Fibroblast of lung (primary cell): ENCODE measurements around the gene DNAAF6. TPM values are rescaled to one million over a fixed set of nuclear protein-coding genes. Genes with fewer than 3 reads are reported as not detected.

ENCODE experiments used
- DNase-seq, 2 donors: peaks; one replicate each; pipeline versions ENCODE4 v3.0.0 to v3.0.0-alpha.2; 2010; ENCODE audit warnings: low read depth in 2 of 2
- H2AFZ ChIP-seq: 2 replicates; pipeline ENCODE4 v1.5.1; 2012; ENCODE audit warnings: low read length, control low read depth, inconsistent platforms
- H3K27ac ChIP-seq: 2 replicates; pipeline ENCODE4 v1.5.1; 2011; ENCODE audit warnings: low read length, control low read depth; ENCODE audit not compliant: insufficient read depth
- H3K27me3 ChIP-seq: 2 replicates; pipeline ENCODE4 v1.5.1; 2011; ENCODE audit warnings: mild to moderate bottlenecking, low read length; ENCODE audit not compliant: control insufficient read depth, insufficient read depth
- H3K36me3 ChIP-seq: 2 replicates; pipeline ENCODE4 v1.5.1; 2011; ENCODE audit warnings: low read length; ENCODE audit not compliant: control insufficient read depth, insufficient read depth
- H3K4me1 ChIP-seq: 2 replicates; pipeline ENCODE4 v1.5.1; 2011; ENCODE audit warnings: low read length; ENCODE audit not compliant: control insufficient read depth, insufficient read depth; ENCODE audit errors: extremely low read depth
- H3K4me2 ChIP-seq: 2 replicates; pipeline ENCODE4 v1.5.1; 2011; ENCODE audit warnings: low read length, control low read depth; ENCODE audit not compliant: insufficient read depth; ENCODE audit errors: extremely low read depth
- H3K4me3 ChIP-seq, 4 experiments: fragments of 200-600 bp in 1 of 4; sonication (generic) in 1 of 4; replicated peaks in 1 of 4; 2 replicates each; pipeline ENCODE4 v1.5.1; 2011 to 2016; ENCODE audit warnings: low read length in 4 of 4, low read depth in 3 of 4, mild to moderate bottlenecking in 3 of 4, control low read depth in 2 of 4, inconsistent platforms in 1 of 4, mixed read lengths in 1 of 4; ENCODE audit not compliant: insufficient read depth in 1 of 4; ENCODE audit errors: control extremely low read depth in 1 of 4
- H3K79me2 ChIP-seq: 2 replicates; pipeline ENCODE4 v1.5.1; 2012; ENCODE audit warnings: mild to moderate bottlenecking, low read length, inconsistent platforms; ENCODE audit not compliant: control insufficient read depth, insufficient read depth
- H3K9ac ChIP-seq: 2 replicates; pipeline ENCODE4 v1.5.1; 2011; ENCODE audit warnings: mild to moderate bottlenecking, low read length, control low read depth; ENCODE audit not compliant: insufficient read depth
- H3K9me3 ChIP-seq: 2 replicates; pipeline ENCODE4 v1.5.1; 2012; ENCODE audit warnings: low read depth, low read length; ENCODE audit not compliant: control insufficient read depth, insufficient read depth
- H4K20me1 ChIP-seq: 2 replicates; pipeline ENCODE4 v1.5.1; 2011; ENCODE audit warnings: low read length; ENCODE audit not compliant: control insufficient read depth, insufficient read depth; ENCODE audit errors: extremely low read depth
- CTCF ChIP-seq, 2 donors: IDR thresholded peaks in 1 of 2; conservative IDR thresholded peaks in 1 of 2; 1 replicate in 1 of 2; 2 replicates in 1 of 2; pipeline ENCODE4 v1.5.1; 2011 to 2012; ENCODE audit warnings: low read length in 2 of 2, control low read depth in 1 of 2, inconsistent platforms in 1 of 2, low read depth in 1 of 2, mild to moderate bottlenecking in 1 of 2
- EZH2 ChIP-seq: IDR thresholded peaks from 2 replicates; pipeline ENCODE4 v1.5.1; 2012; ENCODE audit warnings: low read length, control low read depth, mild to moderate bottlenecking; ENCODE audit errors: missing control alignments
- polyA plus RNA-seq, 2 donors: library from polyadenylated mRNA; depleted of rRNA in 1 of 2; stranded (reverse) in 1 of 2; unstranded in 1 of 2; fragments of >200 nt; gene quantifications; 2 replicates each; pipeline ENCODE4 v1.2.1, GENCODE V29; 2011 to 2012; ENCODE audit warnings: missing spikeins in 1 of 2
- total RNA-seq: library from RNA; depleted of rRNA; stranded (reverse); fragments of >200 nt; gene quantifications from 2 replicates; pipeline ENCODE4 v1.2.1, GENCODE V29; 2014

DNAAF6 gene
- total and polyA plus RNA-seq, 2 donors (not counting 1 experiment from before 2014, with no cell fraction given), result not detected

GRCh38 chrX:107207943-107208342 is 1.5 kb downstream of the DNAAF6 start:
- H3K4me3 ChIP-seq, result no peak overlapping the region
- no peak overlapping the region for H3K9ac ChIP-seq
- no peaks in the 10 kb centered on the region for H3K36me3 ChIP-seq
- H2AFZ ChIP-seq, result no peak overlapping the region
- no peaks in the 10 kb centered on the region for H3K9me3 ChIP-seq
- no peaks in the 10 kb centered on the region for H3K79me2 ChIP-seq
- H3K27ac ChIP-seq, result no peak overlapping the region
- no peak overlapping the region for H3K4me2 ChIP-seq
- no peaks in the 10 kb centered on the region for H4K20me1 ChIP-seq
- no peak for TF ChIP-seq EZH2
- no peak for TF ChIP-seq CTCF (conservative IDR thresholded peaks at IDR 0.05 in 1 of 2, IDR thresholded peaks at IDR 0.05 in 1 of 2; ENCODE audit: low read depth in 1 of 2, low read length in 2 of 2)
- H3K27me3 ChIP-seq, result no peaks in the 10 kb centered on the region
- DNase-seq, result no peak
- no peaks in the 10 kb centered on the region for H3K4me1 ChIP-seq

- H3K79me2 ChIP-seq, result no peaks in the 10 kb centered on the region
- H4K20me1 ChIP-seq, result no peaks in the 10 kb centered on the region
- H3K36me3 ChIP-seq, result no peaks in the 10 kb centered on the region
- no peak for DNase-seq
- no peaks in the 10 kb centered on the region for H3K9me3 ChIP-seq
- no peak overlapping the region for H3K4me3 ChIP-seq
- H2AFZ ChIP-seq, result no peak overlapping the region
- H3K9ac ChIP-seq, result no peak overlapping the region
- no peak overlapping the region for H3K27ac ChIP-seq
- H3K27me3 ChIP-seq, result no peaks in the 10 kb centered on the region
- H3K4me2 ChIP-seq, result no peak overlapping the region
- no peaks in the 10 kb centered on the region for H3K4me1 ChIP-seq
- TF ChIP-seq EZH2 (no peak), CTCF (conservative IDR thresholded peaks at IDR 0.05 in 1 of 2, IDR thresholded peaks at IDR 0.05 in 1 of 2; ENCODE audit: low read depth in 1 of 2, low read length in 2 of 2) (no peak)
Observed at GRCh38 chrX:107213477-107213876, 7.1 kb downstream of the DNAAF6 start.

GRCh38 chrX:107226757-107227156 is 20.3 kb downstream of the DNAAF6 start:
- Histone ChIP-seq H3K4me1 (no peaks in the 10 kb centered on the region), H3K4me2 (no peak overlapping the region), H3K36me3 (no peaks in the 10 kb centered on the region), H3K27me3 (no peaks in the 10 kb centered on the region), H3K4me3 (no peak overlapping the region), H2AFZ (no peak overlapping the region), H4K20me1 (no peaks in the 10 kb centered on the region), H3K27ac (no peak overlapping the region), H3K79me2 (no peaks in the 10 kb centered on the region), H3K9me3 (no peaks in the 10 kb centered on the region), H3K9ac (no peak overlapping the region)
- DNase-seq, result no peak
- TF ChIP-seq EZH2 (no peak), CTCF (conservative IDR thresholded peaks at IDR 0.05 in 1 of 2, IDR thresholded peaks at IDR 0.05 in 1 of 2; ENCODE audit: low read depth in 1 of 2, low read length in 2 of 2) (no peak)
